ENCODE results near the gene RUFY1. TPM values are rescaled to one million over a fixed set of nuclear protein-coding genes. Genes with fewer than 3 reads are reported as not detected.

RUFY1 gene
- total RNA-seq, 6 experiments from 2014 or later: 17.6 to 24.2 (median 19.5) TPM

GRCh38 chr5:179526978-179527377, 23.4 kb upstream of the RUFY1 start:
- no peak overlapping the region for H3K27ac ChIP-seq
- ATAC-seq: no peak
- no peaks in the 10 kb centered on the region for H3K27me3 ChIP-seq
- no peaks in the 10 kb centered on the region for H3K36me3 ChIP-seq
- no peak for TF ChIP-seq POLR2A (IDR thresholded peaks at IDR 0.05)
- TF ChIP-seq CTCF (IDR thresholded peaks at IDR 0.05): no peak
- no peaks in the 10 kb centered on the region for H3K4me1 ChIP-seq
- DNase-seq: no peak
- intact Hi-C loops (cut with DNase I): no loop called here
- no peak overlapping the region for H3K4me3 ChIP-seq
- 25% methylated on average over 1 of the region's 1 CpG for WGBS (ENCODE audit: insufficient coverage, low coverage, low lambda C conversion rate, missing lambda C conversion rate)
- H3K9me3 ChIP-seq: no peaks in the 10 kb centered on the region

- H3K4me1 ChIP-seq: no peaks in the 10 kb centered on the region
- H3K4me3 ChIP-seq: peak overlapping the region; percentile 33 to 51 (median 48)
- H3K27me3 ChIP-seq: no peaks in the 10 kb centered on the region
- no peaks in the 10 kb centered on the region for H3K9me3 ChIP-seq
- ATAC-seq (peak; percentile 83 to 96 (median 93)), DNase-seq (peak; percentile 68 to 80 (median 79))
- peak in 3 of 4 donors; percentile 37 to 39 (median 38) for TF ChIP-seq CTCF (IDR thresholded peaks at IDR 0.05)
- no peak for TF ChIP-seq POLR2A (IDR thresholded peaks at IDR 0.05)
- no peaks in the 10 kb centered on the region for H3K36me3 ChIP-seq
- intact Hi-C loops (cut with DNase I): no loop called here
- 23% methylated on average over 16 of the region's 65 CpGs for WGBS (ENCODE audit: insufficient coverage, low coverage, low lambda C conversion rate, missing lambda C conversion rate)
- peak overlapping the region in 2 of 3 donors; percentile 0 to 17 for H3K27ac ChIP-seq
Measured at GRCh38 chr5:179530069-179530998, 20.0 kb upstream of the RUFY1 start.

- Histone ChIP-seq H3K27me3 (no peaks in the 10 kb centered on the region), H3K4me1 (no peaks in the 10 kb centered on the region), H3K27ac (no peak overlapping the region), H3K36me3 (no peaks in the 10 kb centered on the region), H3K4me3 (no peak overlapping the region), H3K9me3 (no peaks in the 10 kb centered on the region)
- intact Hi-C loops (cut with DNase I): no loop called here
- ATAC-seq (no peak), DNase-seq (no peak)
- TF ChIP-seq POLR2A (IDR thresholded peaks at IDR 0.05) (no peak), CTCF (IDR thresholded peaks at IDR 0.05) (no peak)
- 79% methylated on average over 6 of the region's 6 CpGs for WGBS (ENCODE audit: insufficient coverage, low coverage, low lambda C conversion rate, missing lambda C conversion rate)
Measured at GRCh38 chr5:179533024-179533423, 17.3 kb upstream of the RUFY1 start.

- Histone ChIP-seq H3K27ac (no peak overlapping the region), H3K27me3 (no peaks in the 10 kb centered on the region), H3K9me3 (no peaks in the 10 kb centered on the region), H3K4me1 (no peaks in the 10 kb centered on the region), H3K4me3 (no peak overlapping the region), H3K36me3 (no peaks in the 10 kb centered on the region)
- no peak for ATAC-seq
- 92% methylated on average over 5 of the region's 5 CpGs for WGBS (ENCODE audit: insufficient coverage, low coverage, low lambda C conversion rate, missing lambda C conversion rate)
- no peak for DNase-seq
- intact Hi-C loops (cut with DNase I): no loop called here
- TF ChIP-seq CTCF (IDR thresholded peaks at IDR 0.05) (no peak), POLR2A (IDR thresholded peaks at IDR 0.05) (no peak)
Measured at GRCh38 chr5:179533907-179534306, 16.4 kb upstream of the RUFY1 start.

Data from right lobe of liver (tissue), 6 donors.